HepG2 (cell line): ENCODE results near the gene RMRP. TPM values are rescaled to one million over a fixed set of nuclear protein-coding genes. Genes with fewer than 3 reads are reported as not detected.

Experiments
- ATAC-seq: fragments of 200-7000 bp; cut with Tn5 transposase; 3 replicates; pipeline ENCODE4 v1.9.1; 2020; ENCODE audit warnings: mild to moderate bottlenecking, moderate library complexity
- BruUV-seq: library from RNA; stranded (reverse); fragments of 400-500 nt; replicated peaks from 2 replicates; lab custom pipeline; 2021; lab: Mats Ljungman, UMichigan
- CTCF ChIA-PET: fragments of 300-600 bp; formaldehyde crosslinking; extraction: SDS; loops from one replicate; lab custom pipeline; 2021; ENCODE audit warnings: low total read pairs, inconsistent platforms, low intra/inter-chr PET ratio; lab: Yijun Ruan, JAX
- POLR2A ChIA-PET: fragments of 350-600 bp; sonication (Branson Sonifier 250); formaldehyde crosslinking; loops from one replicate; lab custom pipeline; 2020; ENCODE audit warnings: antibody characterized with exemption, inconsistent platforms; lab: Yijun Ruan, JAX
- DNase-seq: peaks from one replicate; pipeline ENCODE4 v3.0.0-alpha.2; 2015; ENCODE audit warnings: low spot score
- FAIRE-seq: peaks from 3 replicates; lab custom pipeline; 2011; peaks lifted over from hg19 to GRCh38; lab: Jason Lieb, UNC
- H2AFZ ChIP-seq: one replicate; pipeline ENCODE4 v1.6.1; 2011; ENCODE audit warnings: low read length, inconsistent platforms
- H3K27ac ChIP-seq: fragments of 300-600 bp; 3 replicates; pipeline ENCODE4 v1.8.0; 2011; ENCODE audit warnings: mixed run types, mild to moderate bottlenecking, mixed read lengths, low read length, inconsistent platforms; ENCODE audit not compliant: insufficient read depth; ENCODE audit errors: extremely low read length
- H3K27me3 ChIP-seq, 2 experiments: fragments of 200-600 bp in 1 of 2; 2 replicates in 1 of 2; 3 replicates in 1 of 2; pipeline versions ENCODE4 v1.6.0 to v1.8.0; 2011; ENCODE audit warnings: low read length in 2 of 2, mild to moderate bottlenecking in 2 of 2, moderate library complexity in 2 of 2, inconsistent platforms in 1 of 2; ENCODE audit not compliant: insufficient read depth in 2 of 2, control insufficient read depth in 1 of 2
- H3K36me3 ChIP-seq, 2 experiments: fragments of 200-600 bp in 1 of 2; replicated peaks in 1 of 2; 2 replicates in 1 of 2; 3 replicates in 1 of 2; pipeline versions ENCODE4 v1.5.1 to v1.8.0; 2011; ENCODE audit warnings: low read length in 2 of 2, inconsistent platforms in 1 of 2; ENCODE audit not compliant: insufficient read depth in 2 of 2, control insufficient read depth in 1 of 2
- H3K4me1 ChIP-seq: 2 replicates; pipeline ENCODE4 v1.5.1; 2012; ENCODE audit warnings: low read length, inconsistent platforms; ENCODE audit not compliant: insufficient read depth
- H3K4me2 ChIP-seq: 2 replicates; pipeline ENCODE4 v1.6.0; 2011; ENCODE audit warnings: low read depth, low read length, inconsistent platforms
- H3K4me3 ChIP-seq, 3 experiments: fragments of 200-600 bp in 1 of 3; sonication (generic), shearing (Covaris generic) in 1 of 3; replicated peaks in 1 of 3; 2 replicates each; pipeline ENCODE4 v1.5.1; 2011 to 2016; ENCODE audit warnings: low read length in 3 of 3, inconsistent platforms in 2 of 3, low read depth in 2 of 3, mild to moderate bottlenecking in 2 of 3, control low read depth in 1 of 3, mixed read lengths in 1 of 3; ENCODE audit not compliant: insufficient read depth in 1 of 3
- H3K79me2 ChIP-seq: one replicate; pipeline ENCODE4 v1.6.1; 2011; ENCODE audit warnings: low read length, inconsistent platforms; ENCODE audit not compliant: insufficient read depth
- H3K9ac ChIP-seq: 2 replicates; pipeline ENCODE4 v1.6.0; 2011; ENCODE audit warnings: mild to moderate bottlenecking, low read depth, low read length, inconsistent platforms; ENCODE audit not compliant: insufficient read depth
- H3K9me3 ChIP-seq: 2 replicates; pipeline ENCODE4 v1.5.1; 2012; ENCODE audit warnings: mild to moderate bottlenecking, low read length
- H4K20me1 ChIP-seq: 2 replicates; pipeline ENCODE4 v1.6.0; 2011; ENCODE audit warnings: inconsistent platforms, mild to moderate bottlenecking, low read length, moderate library complexity; ENCODE audit not compliant: insufficient read depth
- ZNF136 ChIP-seq: sonication (generic); formaldehyde crosslinking; IDR thresholded peaks from 2 replicates; pipeline ENCODE4 v1.8.1; 2022; ENCODE audit warnings: low read depth, mild to moderate bottlenecking, moderate library complexity, missing genetic modification reagents
- WGBS: methylation state at CpG from one replicate; pipeline ENCODE4 v1.1.6; 2017; ENCODE audit warnings: low lambda C conversion rate; 5-methylcytosine and 5-hydroxymethylcytosine counted together
- in situ Hi-C: cut with HindIII; loops from 2 replicates; pipeline ENCODE4 v1.10.0; 2017; ENCODE audit warnings: low pct_unique_long_range_greater_than_20kb; ENCODE audit not compliant: extremely low pct_ligation_motif_present
- intact Hi-C: fragments of 100-400 bp; cut with micrococcal nuclease; formaldehyde crosslinking; loops from one replicate; pipeline ENCODE4 v1.10.0; 2022; ENCODE audit not compliant: unreplicated experiment
- polyA plus RNA-seq, 8 experiments: library from polyadenylated mRNA; depleted of rRNA in 3 of 8; stranded (reverse) in 7 of 8; unstranded in 1 of 8; fragments of >200 nt; fragmentation: Illumina TruSeq in 4 of 8; extraction: Trizol in 4 of 8; gene quantifications; 2 replicates each; pipeline versions ENCODE4 v1.2.1 to v1.2.3, GENCODE V29; 2011 to 2016; ENCODE audit warnings: low read depth in 4 of 8, missing spikeins in 1 of 8, mixed read lengths in 1 of 8; ENCODE audit not compliant: insufficient read depth in 1 of 8
- total RNA-seq, 5 experiments: library from RNA; depleted of rRNA; stranded (reverse); fragments of >200 nt; fragmentation: Illumina TruSeq; extraction: Trizol; gene quantifications; 2 replicates each; pipeline ENCODE4 v1.2.3, GENCODE V29; 2016; ENCODE audit warnings: low read depth in 1 of 5
- TF ChIP-seq, protein P1 (sequence below): sonication (generic); formaldehyde crosslinking; IDR thresholded peaks from 2 replicates; pipeline ENCODE4 v1.5.1; 2020; ENCODE audit warnings: mild to moderate bottlenecking, missing genetic modification reagents, borderline replicate concordance
- TF ChIP-seq, protein P2 (sequence below): sonication (generic); formaldehyde crosslinking; IDR thresholded peaks from one replicate; pipeline ENCODE4 v1.5.1; 2020; ENCODE audit warnings: mild to moderate bottlenecking, missing genetic modification reagents; ENCODE audit errors: not compliant biosample characterization
- TF ChIP-seq, protein P3 (sequence below): sonication (generic); formaldehyde crosslinking; IDR thresholded peaks from 2 replicates; pipeline ENCODE4 v1.4.0; 2020; ENCODE audit warnings: missing genetic modification reagents, borderline replicate concordance

Gene RMRP
- total and polyA plus RNA-seq, 2 of the 13 experiments (the other 11 are each of a cell fraction or from before 2014, with no cell fraction given): 51.4 to 4,025 TPM

GRCh38 chr9:35615981-35616680, 41.7 kb downstream of the RMRP start:
- no peak overlapping the region for H3K4me2 ChIP-seq
- H3K4me3 ChIP-seq: no peak overlapping the region
- no peaks in the 10 kb centered on the region for H3K9me3 ChIP-seq
- ATAC-seq: peak; percentile 25; the same call in 2 of the 3 replicates
- POLR2A ChIA-PET: interaction anchor here (0.6 kb wide), 1 partner anchor 129 kb away, joined by 3 read pairs; no protein-coding TSS in a partner anchor
- no peaks in the 10 kb centered on the region for H3K4me1 ChIP-seq
- H2AFZ ChIP-seq: no peak overlapping the region
- no peak for FAIRE-seq
- no peaks in the 10 kb centered on the region for H4K20me1 ChIP-seq
- WGBS: 55% methylated on average over 14 of the region's 17 CpGs
- no TSS peak for BruUV-seq
- in situ Hi-C loops (no loop called here), intact Hi-C loops (no loop called here)
- DNase-seq: no peak
- CTCF ChIA-PET: no interaction called here
- H3K27ac ChIP-seq: no peak overlapping the region
- no peak overlapping the region for H3K9ac ChIP-seq
- H3K27me3 ChIP-seq: peaks cover 3 to 60% of the 10 kb centered on the region in 2 experiments; a peak in 3 of 5 replicates
- H3K79me2 ChIP-seq: no peaks in the 10 kb centered on the region
- H3K36me3 ChIP-seq: no peaks in the 10 kb centered on the region
- TF ChIP-seq ZNF136 (CRISPR knock-in tag): no peak
- TF ChIP-seq, protein P1, sequence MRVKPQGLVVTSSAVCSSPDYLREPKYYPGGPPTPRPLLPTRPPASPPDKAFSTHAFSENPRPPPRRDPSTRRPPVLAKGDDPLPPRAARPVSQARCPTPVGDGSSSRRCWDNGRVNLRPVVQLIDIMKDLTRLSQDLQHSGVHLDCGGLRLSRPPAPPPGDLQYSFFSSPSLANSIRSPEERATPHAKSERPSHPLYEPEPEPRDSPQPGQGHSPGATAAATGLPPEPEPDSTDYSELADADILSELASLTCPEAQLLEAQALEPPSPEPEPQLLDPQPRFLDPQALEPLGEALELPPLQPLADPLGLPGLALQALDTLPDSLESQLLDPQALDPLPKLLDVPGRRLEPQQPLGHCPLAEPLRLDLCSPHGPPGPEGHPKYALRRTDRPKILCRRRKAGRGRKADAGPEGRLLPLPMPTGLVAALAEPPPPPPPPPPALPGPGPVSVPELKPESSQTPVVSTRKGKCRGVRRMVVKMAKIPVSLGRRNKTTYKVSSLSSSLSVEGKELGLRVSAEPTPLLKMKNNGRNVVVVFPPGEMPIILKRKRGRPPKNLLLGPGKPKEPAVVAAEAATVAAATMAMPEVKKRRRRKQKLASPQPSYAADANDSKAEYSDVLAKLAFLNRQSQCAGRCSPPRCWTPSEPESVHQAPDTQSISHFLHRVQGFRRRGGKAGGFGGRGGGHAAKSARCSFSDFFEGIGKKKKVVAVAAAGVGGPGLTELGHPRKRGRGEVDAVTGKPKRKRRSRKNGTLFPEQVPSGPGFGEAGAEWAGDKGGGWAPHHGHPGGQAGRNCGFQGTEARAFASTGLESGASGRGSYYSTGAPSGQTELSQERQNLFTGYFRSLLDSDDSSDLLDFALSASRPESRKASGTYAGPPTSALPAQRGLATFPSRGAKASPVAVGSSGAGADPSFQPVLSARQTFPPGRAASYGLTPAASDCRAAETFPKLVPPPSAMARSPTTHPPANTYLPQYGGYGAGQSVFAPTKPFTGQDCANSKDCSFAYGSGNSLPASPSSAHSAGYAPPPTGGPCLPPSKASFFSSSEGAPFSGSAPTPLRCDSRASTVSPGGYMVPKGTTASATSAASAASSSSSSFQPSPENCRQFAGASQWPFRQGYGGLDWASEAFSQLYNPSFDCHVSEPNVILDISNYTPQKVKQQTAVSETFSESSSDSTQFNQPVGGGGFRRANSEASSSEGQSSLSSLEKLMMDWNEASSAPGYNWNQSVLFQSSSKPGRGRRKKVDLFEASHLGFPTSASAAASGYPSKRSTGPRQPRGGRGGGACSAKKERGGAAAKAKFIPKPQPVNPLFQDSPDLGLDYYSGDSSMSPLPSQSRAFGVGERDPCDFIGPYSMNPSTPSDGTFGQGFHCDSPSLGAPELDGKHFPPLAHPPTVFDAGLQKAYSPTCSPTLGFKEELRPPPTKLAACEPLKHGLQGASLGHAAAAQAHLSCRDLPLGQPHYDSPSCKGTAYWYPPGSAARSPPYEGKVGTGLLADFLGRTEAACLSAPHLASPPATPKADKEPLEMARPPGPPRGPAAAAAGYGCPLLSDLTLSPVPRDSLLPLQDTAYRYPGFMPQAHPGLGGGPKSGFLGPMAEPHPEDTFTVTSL (CRISPR knock-in tag): no peak
- TF ChIP-seq, protein P2, sequence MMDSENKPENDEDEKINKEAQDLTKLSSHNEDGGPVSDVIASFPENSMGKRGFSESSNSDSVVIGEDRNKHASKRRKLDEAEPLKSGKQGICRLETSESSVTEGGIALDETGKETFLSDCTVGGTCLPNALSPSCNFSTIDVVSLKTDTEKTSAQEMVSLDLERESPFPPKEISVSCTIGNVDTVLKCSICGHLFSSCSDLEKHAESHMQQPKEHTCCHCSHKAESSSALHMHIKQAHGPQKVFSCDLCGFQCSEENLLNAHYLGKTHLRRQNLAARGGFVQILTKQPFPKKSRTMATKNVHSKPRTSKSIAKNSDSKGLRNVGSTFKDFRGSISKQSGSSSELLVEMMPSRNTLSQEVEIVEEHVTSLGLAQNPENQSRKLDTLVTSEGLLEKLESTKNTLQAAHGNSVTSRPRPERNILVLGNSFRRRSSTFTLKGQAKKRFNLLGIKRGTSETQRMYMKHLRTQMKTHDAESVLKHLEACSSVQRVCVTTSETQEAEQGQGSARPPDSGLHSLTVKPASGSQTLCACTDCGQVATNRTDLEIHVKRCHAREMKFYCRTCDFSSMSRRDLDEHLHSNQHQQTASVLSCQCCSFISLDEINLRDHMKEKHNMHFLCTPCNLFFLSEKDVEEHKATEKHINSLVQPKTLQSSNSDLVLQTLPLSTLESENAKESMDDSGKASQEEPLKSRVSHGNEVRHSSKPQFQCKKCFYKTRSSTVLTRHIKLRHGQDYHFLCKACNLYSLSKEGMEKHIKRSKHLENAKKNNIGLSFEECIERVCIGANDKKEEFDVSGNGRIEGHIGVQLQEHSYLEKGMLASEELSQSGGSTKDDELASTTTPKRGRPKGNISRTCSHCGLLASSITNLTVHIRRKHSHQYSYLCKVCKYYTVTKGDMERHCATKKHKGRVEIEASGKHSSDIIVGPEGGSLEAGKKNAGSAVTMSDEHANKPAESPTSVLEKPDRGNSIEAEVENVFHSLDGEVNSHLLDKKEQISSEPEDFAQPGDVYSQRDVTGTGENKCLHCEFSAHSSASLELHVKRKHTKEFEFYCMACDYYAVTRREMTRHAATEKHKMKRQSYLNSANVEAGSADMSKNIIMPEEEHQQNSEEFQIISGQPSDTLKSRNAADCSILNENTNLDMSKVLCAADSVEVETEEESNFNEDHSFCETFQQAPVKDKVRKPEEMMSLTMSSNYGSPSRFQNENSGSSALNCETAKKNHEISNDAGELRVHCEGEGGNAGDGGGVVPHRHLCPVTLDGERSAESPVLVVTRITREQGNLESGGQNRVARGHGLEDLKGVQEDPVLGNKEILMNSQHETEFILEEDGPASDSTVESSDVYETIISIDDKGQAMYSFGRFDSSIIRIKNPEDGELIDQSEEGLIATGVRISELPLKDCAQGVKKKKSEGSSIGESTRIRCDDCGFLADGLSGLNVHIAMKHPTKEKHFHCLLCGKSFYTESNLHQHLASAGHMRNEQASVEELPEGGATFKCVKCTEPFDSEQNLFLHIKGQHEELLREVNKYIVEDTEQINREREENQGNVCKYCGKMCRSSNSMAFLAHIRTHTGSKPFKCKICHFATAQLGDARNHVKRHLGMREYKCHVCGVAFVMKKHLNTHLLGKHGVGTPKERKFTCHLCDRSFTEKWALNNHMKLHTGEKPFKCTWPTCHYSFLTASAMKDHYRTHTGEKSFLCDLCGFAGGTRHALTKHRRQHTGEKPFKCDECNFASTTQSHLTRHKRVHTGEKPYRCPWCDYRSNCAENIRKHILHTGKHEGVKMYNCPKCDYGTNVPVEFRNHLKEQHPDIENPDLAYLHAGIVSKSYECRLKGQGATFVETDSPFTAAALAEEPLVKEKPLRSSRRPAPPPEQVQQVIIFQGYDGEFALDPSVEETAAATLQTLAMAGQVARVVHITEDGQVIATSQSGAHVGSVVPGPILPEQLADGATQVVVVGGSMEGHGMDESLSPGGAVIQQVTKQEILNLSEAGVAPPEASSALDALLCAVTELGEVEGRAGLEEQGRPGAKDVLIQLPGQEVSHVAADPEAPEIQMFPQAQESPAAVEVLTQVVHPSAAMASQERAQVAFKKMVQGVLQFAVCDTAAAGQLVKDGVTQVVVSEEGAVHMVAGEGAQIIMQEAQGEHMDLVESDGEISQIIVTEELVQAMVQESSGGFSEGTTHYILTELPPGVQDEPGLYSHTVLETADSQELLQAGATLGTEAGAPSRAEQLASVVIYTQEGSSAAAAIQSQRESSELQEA (CRISPR knock-in tag): no peak
- TF ChIP-seq, protein P3, sequence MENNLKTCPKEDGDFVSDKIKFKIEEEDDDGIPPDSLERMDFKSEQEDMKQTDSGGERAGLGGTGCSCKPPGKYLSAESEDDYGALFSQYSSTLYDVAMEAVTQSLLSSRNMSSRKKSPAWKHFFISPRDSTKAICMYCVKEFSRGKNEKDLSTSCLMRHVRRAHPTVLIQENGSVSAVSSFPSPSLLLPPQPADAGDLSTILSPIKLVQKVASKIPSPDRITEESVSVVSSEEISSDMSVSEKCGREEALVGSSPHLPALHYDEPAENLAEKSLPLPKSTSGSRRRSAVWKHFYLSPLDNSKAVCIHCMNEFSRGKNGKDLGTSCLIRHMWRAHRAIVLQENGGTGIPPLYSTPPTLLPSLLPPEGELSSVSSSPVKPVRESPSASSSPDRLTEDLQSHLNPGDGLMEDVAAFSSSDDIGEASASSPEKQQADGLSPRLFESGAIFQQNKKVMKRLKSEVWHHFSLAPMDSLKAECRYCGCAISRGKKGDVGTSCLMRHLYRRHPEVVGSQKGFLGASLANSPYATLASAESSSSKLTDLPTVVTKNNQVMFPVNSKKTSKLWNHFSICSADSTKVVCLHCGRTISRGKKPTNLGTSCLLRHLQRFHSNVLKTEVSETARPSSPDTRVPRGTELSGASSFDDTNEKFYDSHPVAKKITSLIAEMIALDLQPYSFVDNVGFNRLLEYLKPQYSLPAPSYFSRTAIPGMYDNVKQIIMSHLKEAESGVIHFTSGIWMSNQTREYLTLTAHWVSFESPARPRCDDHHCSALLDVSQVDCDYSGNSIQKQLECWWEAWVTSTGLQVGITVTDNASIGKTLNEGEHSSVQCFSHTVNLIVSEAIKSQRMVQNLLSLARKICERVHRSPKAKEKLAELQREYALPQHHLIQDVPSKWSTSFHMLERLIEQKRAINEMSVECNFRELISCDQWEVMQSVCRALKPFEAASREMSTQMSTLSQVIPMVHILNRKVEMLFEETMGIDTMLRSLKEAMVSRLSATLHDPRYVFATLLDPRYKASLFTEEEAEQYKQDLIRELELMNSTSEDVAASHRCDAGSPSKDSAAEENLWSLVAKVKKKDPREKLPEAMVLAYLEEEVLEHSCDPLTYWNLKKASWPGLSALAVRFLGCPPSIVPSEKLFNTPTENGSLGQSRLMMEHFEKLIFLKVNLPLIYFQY: no peak
